ENCODE measurements around the gene JAZF1.

Gene JAZF1

DNA sequence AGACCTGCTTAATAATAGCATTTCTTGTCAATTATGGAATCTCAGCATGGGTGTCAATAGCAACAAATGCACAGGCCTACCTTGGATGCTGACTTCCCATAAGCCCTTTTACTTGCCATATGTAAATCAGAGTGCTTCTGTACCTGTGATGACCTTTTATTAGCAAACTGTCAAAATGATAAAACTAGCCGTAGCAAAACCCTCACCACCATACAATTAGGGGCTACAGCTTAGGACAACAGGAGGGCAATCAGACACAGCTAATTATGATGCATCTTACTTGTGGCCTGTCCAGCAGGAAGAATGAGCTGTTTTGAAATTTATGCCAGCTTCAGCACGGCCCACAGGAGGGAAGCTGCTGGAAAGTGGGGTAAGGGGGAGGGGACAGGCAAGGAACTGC, 239.1 kb downstream of the JAZF1 start:
- TF ChIP-seq ARNTL (CRISPR knock-in tag; IDR thresholded peaks at IDR 0.05; ENCODE audit: borderline replicate concordance, low read depth) = no peak
- no peak for TF ChIP-seq SNAI2 (CRISPR knock-in tag; IDR thresholded peaks at IDR 0.05)
- TF ChIP-seq ZNF8 (CRISPR knock-in tag; IDR thresholded peaks at IDR 0.05) = no peak
- no peak for TF ChIP-seq RARB (CRISPR knock-in tag; IDR thresholded peaks at IDR 0.05)
- TF ChIP-seq GLIS3 (CRISPR knock-in tag; IDR thresholded peaks at IDR 0.05) = no peak
- no peak for TF ChIP-seq ZFP3 (CRISPR knock-in tag; IDR thresholded peaks at IDR 0.05)

DNA sequence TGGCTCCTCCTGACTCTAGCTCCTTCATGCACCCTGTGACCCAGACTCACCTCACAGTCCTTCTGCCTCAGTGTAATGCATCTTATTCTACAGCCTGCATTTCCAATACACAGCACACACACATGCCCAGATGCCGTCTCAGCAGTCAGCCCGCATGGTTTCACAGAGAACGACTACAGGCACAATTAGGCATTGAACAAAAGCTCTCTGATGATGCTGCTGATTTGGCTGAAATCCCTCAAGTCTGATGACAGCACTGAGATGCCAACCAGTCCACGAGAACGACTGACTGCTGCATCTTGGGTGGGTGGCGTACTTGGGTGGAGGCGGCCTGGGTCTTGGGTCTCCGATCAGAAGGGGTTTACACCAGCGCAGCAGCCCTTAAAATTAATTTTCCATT, 240.3 kb downstream of the JAZF1 start:
- TF ChIP-seq ZNF70 (CRISPR knock-in tag; IDR thresholded peaks at IDR 0.05) (no peak), SNAI2 (CRISPR knock-in tag; IDR thresholded peaks at IDR 0.05) (no peak), ARNTL (CRISPR knock-in tag; IDR thresholded peaks at IDR 0.05; ENCODE audit: borderline replicate concordance, low read depth) (no peak), OSR1 (CRISPR knock-in tag; IDR thresholded peaks at IDR 0.05) (no peak), ESRRG (CRISPR knock-in tag; IDR thresholded peaks at IDR 0.05) (no peak), ISL1 (CRISPR knock-in tag; IDR thresholded peaks at IDR 0.05) (no peak)
- TF ChIP-seq, protein P1, sequence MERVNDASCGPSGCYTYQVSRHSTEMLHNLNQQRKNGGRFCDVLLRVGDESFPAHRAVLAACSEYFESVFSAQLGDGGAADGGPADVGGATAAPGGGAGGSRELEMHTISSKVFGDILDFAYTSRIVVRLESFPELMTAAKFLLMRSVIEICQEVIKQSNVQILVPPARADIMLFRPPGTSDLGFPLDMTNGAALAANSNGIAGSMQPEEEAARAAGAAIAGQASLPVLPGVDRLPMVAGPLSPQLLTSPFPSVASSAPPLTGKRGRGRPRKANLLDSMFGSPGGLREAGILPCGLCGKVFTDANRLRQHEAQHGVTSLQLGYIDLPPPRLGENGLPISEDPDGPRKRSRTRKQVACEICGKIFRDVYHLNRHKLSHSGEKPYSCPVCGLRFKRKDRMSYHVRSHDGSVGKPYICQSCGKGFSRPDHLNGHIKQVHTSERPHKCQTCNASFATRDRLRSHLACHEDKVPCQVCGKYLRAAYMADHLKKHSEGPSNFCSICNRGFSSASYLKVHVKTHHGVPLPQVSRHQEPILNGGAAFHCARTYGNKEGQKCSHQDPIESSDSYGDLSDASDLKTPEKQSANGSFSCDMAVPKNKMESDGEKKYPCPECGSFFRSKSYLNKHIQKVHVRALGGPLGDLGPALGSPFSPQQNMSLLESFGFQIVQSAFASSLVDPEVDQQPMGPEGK (CRISPR knock-in tag; IDR thresholded peaks at IDR 0.05; ENCODE audit: borderline replicate concordance) = no peak
- TF ChIP-seq, protein P2, sequence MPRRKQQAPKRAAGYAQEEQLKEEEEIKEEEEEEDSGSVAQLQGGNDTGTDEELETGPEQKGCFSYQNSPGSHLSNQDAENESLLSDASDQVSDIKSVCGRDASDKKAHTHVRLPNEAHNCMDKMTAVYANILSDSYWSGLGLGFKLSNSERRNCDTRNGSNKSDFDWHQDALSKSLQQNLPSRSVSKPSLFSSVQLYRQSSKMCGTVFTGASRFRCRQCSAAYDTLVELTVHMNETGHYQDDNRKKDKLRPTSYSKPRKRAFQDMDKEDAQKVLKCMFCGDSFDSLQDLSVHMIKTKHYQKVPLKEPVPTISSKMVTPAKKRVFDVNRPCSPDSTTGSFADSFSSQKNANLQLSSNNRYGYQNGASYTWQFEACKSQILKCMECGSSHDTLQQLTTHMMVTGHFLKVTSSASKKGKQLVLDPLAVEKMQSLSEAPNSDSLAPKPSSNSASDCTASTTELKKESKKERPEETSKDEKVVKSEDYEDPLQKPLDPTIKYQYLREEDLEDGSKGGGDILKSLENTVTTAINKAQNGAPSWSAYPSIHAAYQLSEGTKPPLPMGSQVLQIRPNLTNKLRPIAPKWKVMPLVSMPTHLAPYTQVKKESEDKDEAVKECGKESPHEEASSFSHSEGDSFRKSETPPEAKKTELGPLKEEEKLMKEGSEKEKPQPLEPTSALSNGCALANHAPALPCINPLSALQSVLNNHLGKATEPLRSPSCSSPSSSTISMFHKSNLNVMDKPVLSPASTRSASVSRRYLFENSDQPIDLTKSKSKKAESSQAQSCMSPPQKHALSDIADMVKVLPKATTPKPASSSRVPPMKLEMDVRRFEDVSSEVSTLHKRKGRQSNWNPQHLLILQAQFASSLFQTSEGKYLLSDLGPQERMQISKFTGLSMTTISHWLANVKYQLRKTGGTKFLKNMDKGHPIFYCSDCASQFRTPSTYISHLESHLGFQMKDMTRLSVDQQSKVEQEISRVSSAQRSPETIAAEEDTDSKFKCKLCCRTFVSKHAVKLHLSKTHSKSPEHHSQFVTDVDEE (CRISPR knock-in tag; IDR thresholded peaks at IDR 0.05) = no peak
- no peak for ATAC-seq

More for the DNA sequence above, 239.1 kb downstream of the JAZF1 start:
- no peak for ATAC-seq

DNA sequence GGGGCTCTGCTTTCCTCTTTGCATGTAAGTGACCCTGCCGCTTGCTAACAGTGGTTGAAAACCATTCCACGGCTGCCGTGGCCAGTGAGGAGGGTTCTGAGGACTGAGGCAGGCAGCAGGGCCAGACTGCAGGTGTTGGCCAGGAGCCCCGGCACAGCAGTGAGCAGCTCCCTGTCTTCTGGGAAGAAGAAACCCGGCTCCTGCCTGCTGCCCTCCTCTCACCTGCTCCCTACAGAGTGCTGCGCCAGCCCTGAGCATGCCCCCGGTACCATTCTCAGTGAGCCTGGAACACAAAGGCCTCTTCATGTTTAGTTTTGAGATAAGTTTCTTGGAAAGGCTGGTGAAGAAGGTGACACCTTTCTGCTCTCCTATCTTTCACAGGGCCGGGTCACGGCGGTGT, 240.7 kb downstream of the JAZF1 start:
- no peak for ATAC-seq
- no peak for TF ChIP-seq CSDC2 (CRISPR knock-in tag; IDR thresholded peaks at IDR 0.05)
- TF ChIP-seq, protein P1 (CRISPR knock-in tag; IDR thresholded peaks at IDR 0.05; ENCODE audit: borderline replicate concordance) = no peak
- TF ChIP-seq, protein P3, sequence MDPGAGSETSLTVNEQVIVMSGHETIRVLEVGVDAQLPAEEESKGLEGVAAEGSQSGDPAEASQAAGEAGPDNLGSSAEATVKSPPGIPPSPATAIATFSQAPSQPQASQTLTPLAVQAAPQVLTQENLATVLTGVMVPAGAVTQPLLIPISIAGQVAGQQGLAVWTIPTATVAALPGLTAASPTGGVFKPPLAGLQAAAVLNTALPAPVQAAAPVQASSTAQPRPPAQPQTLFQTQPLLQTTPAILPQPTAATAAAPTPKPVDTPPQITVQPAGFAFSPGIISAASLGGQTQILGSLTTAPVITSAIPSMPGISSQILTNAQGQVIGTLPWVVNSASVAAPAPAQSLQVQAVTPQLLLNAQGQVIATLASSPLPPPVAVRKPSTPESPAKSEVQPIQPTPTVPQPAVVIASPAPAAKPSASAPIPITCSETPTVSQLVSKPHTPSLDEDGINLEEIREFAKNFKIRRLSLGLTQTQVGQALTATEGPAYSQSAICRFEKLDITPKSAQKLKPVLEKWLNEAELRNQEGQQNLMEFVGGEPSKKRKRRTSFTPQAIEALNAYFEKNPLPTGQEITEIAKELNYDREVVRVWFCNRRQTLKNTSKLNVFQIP (CRISPR knock-in tag; IDR thresholded peaks at IDR 0.05; ENCODE audit: borderline replicate concordance, low read depth) = no peak
- no peak for TF ChIP-seq ZNF565 (CRISPR knock-in tag; conservative IDR thresholded peaks at IDR 0.05; ENCODE audit: low read depth)
- TF ChIP-seq ZNF8 (CRISPR knock-in tag; IDR thresholded peaks at IDR 0.05) = no peak
- TF ChIP-seq ZC3H10 (CRISPR knock-in tag; IDR thresholded peaks at IDR 0.05) = no peak
- no peak for TF ChIP-seq GLIS3 (CRISPR knock-in tag; IDR thresholded peaks at IDR 0.05)
- no peak for TF ChIP-seq PPARA (CRISPR knock-in tag; IDR thresholded peaks at IDR 0.05; ENCODE audit: borderline replicate concordance)
- TF ChIP-seq TOX (CRISPR knock-in tag; IDR thresholded peaks at IDR 0.05; ENCODE audit: borderline replicate concordance) = no peak

DNA sequence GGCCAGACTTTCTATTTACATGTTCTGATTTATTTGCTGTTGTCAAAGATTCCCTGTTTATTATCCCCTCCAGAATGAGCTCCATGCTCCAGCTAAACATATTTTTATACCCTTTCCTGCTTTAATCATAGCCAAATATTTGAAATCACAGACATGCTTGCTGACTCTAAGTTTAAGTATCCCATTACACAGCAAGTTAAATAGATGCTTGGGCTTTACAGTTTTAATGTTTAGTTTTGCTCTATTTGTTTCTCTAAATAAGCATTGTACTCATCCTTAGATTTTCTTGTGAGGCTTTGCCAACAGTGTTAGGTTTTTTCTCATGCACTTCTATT, 243.9 kb downstream of the JAZF1 start:
- no peak; the same call in 2 of the 3 replicates for ATAC-seq
- TF ChIP-seq GLIS3 (CRISPR knock-in tag; IDR thresholded peaks at IDR 0.05) (no peak), ZNF565 (CRISPR knock-in tag; conservative IDR thresholded peaks at IDR 0.05; ENCODE audit: low read depth) (no peak), ZFP3 (CRISPR knock-in tag; IDR thresholded peaks at IDR 0.05) (no peak), TCF4 (CRISPR knock-in tag; IDR thresholded peaks at IDR 0.05; ENCODE audit: borderline replicate concordance) (no peak), ZFP30 (CRISPR knock-in tag; IDR thresholded peaks at IDR 0.05) (no peak), SNAI2 (CRISPR knock-in tag; IDR thresholded peaks at IDR 0.05) (no peak), RARB (CRISPR knock-in tag; IDR thresholded peaks at IDR 0.05) (no peak), TOX (CRISPR knock-in tag; IDR thresholded peaks at IDR 0.05; ENCODE audit: borderline replicate concordance) (no peak), BACH2 (CRISPR knock-in tag; IDR thresholded peaks at IDR 0.05; ENCODE audit: borderline replicate concordance) (no peak), CSDC2 (CRISPR knock-in tag; IDR thresholded peaks at IDR 0.05) (no peak), ESRRG (CRISPR knock-in tag; IDR thresholded peaks at IDR 0.05) (no peak), ZNF8 (CRISPR knock-in tag; IDR thresholded peaks at IDR 0.05) (no peak), PPARA (CRISPR knock-in tag; IDR thresholded peaks at IDR 0.05; ENCODE audit: borderline replicate concordance) (no peak)
- TF ChIP-seq, protein P4, sequence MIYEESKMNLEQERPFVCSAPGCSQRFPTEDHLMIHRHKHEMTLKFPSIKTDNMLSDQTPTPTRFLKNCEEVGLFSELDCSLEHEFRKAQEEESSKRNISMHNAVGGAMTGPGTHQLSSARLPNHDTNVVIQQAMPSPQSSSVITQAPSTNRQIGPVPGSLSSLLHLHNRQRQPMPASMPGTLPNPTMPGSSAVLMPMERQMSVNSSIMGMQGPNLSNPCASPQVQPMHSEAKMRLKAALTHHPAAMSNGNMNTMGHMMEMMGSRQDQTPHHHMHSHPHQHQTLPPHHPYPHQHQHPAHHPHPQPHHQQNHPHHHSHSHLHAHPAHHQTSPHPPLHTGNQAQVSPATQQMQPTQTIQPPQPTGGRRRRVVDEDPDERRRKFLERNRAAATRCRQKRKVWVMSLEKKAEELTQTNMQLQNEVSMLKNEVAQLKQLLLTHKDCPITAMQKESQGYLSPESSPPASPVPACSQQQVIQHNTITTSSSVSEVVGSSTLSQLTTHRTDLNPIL (CRISPR knock-in tag; IDR thresholded peaks at IDR 0.05; ENCODE audit: low read depth) = no peak
- TF ChIP-seq, protein P5, sequence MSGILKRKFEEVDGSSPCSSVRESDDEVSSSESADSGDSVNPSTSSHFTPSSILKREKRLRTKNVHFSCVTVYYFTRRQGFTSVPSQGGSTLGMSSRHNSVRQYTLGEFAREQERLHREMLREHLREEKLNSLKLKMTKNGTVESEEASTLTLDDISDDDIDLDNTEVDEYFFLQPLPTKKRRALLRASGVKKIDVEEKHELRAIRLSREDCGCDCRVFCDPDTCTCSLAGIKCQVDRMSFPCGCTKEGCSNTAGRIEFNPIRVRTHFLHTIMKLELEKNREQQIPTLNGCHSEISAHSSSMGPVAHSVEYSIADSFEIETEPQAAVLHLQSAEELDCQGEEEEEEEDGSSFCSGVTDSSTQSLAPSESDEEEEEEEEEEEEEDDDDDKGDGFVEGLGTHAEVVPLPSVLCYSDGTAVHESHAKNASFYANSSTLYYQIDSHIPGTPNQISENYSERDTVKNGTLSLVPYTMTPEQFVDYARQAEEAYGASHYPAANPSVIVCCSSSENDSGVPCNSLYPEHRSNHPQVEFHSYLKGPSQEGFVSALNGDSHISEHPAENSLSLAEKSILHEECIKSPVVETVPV (CRISPR knock-in tag; IDR thresholded peaks at IDR 0.05) = no peak
- TF ChIP-seq, protein P1 (CRISPR knock-in tag; IDR thresholded peaks at IDR 0.05; ENCODE audit: borderline replicate concordance) = no peak
